SK-N-SH (cell line): ENCODE results near the gene USP9Y. TPM values are rescaled to one million over a fixed set of nuclear protein-coding genes. Genes with fewer than 3 reads are reported as not detected.

Source experiments
- CTCF ChIA-PET: fragments of 300-600, 350-600 bp; formaldehyde crosslinking; extraction: SDS; loops from one replicate; lab custom pipeline; 2021; lab: Yijun Ruan, JAX
- POLR2A ChIA-PET: fragments of 350-600 bp; sonication (Branson Sonifier 250); formaldehyde crosslinking; extraction: SDS; loops from one replicate; lab custom pipeline; 2020; ENCODE audit warnings: antibody characterized with exemption, inconsistent platforms; lab: Yijun Ruan, JAX
- DNase-seq: peaks from one replicate; pipeline ENCODE4 v3.0.0; 2012
- H2AFZ ChIP-seq: fragments of 200-600 bp; sonication (generic); 2 replicates; pipeline ENCODE4 v1.8.1; 2016; ENCODE audit warnings: antibody characterized with exemption, mild to moderate bottlenecking, low read depth
- H3F3A ChIP-seq: fragments of 200-600 bp; sonication (generic); replicated peaks from 2 replicates; pipeline ENCODE3; 2016; ENCODE audit warnings: antibody characterized with exemption, mild to moderate bottlenecking; ENCODE audit not compliant: insufficient read depth
- H3K27ac ChIP-seq, 2 experiments: fragments of 200-500 bp in 1 of 2; fragments of 200-600 bp in 1 of 2; sonication (Bioruptor generic) in 1 of 2; sonication (generic), shearing (Covaris generic) in 1 of 2; 2 replicates each; pipeline versions ENCODE4 v1.5.1 to v1.6.1; 2014 to 2016; ENCODE audit warnings: low read depth in 2 of 2, inconsistent platforms in 1 of 2, low read length in 1 of 2, mild to moderate bottlenecking in 1 of 2, mixed read lengths in 1 of 2
- H3K27me3 ChIP-seq: fragments of 200-600 bp; sonication (generic), shearing (Covaris generic); 2 replicates; pipeline ENCODE4 v1.6.1; 2016; ENCODE audit warnings: mixed run types; ENCODE audit not compliant: insufficient read depth
- H3K36me3 ChIP-seq, 2 experiments: fragments of 200-500 bp in 1 of 2; fragments of 200-600 bp in 1 of 2; sonication (Bioruptor generic) in 1 of 2; sonication (generic) in 1 of 2; replicated peaks in 1 of 2; 2 replicates each; pipeline versions ENCODE3 to v1.5.1; 2014 to 2016; ENCODE audit warnings: low read length in 1 of 2, mild to moderate bottlenecking in 1 of 2; ENCODE audit not compliant: insufficient read depth in 2 of 2, control insufficient read depth in 1 of 2
- H3K4me1 ChIP-seq, 2 experiments: fragments of 200-500 bp in 1 of 2; fragments of 200-600 bp in 1 of 2; sonication (Bioruptor generic) in 1 of 2; sonication (generic), shearing (Covaris generic) in 1 of 2; 2 replicates each; pipeline versions ENCODE4 v1.5.1 to v1.6.1; 2014 to 2016; ENCODE audit warnings: low read depth in 1 of 2, low read length in 1 of 2, mixed run types in 1 of 2; ENCODE audit not compliant: insufficient read depth in 2 of 2, control insufficient read depth in 1 of 2
- H3K4me2 ChIP-seq: fragments of 200-600 bp; sonication (generic), shearing (Covaris generic); 2 replicates; pipeline ENCODE4 v1.6.1; 2017; ENCODE audit warnings: mixed run types
- H3K4me3 ChIP-seq, 2 experiments: fragments of 200-500 bp in 1 of 2; fragments of 200-600 bp in 1 of 2; sonication (Bioruptor generic) in 1 of 2; sonication (generic), shearing (Covaris generic) in 1 of 2; 2 replicates each; pipeline versions ENCODE4 v1.5.1 to v1.8.1; 2014 to 2016; ENCODE audit warnings: low read depth in 2 of 2, inconsistent platforms in 1 of 2, low read length in 1 of 2, mild to moderate bottlenecking in 1 of 2, mixed read lengths in 1 of 2, moderate library complexity in 1 of 2
- H3K79me2 ChIP-seq: fragments of 200-600 bp; sonication (generic); 2 replicates; pipeline ENCODE4 v1.8.1; 2017; ENCODE audit warnings: mild to moderate bottlenecking; ENCODE audit not compliant: insufficient read depth
- H3K9ac ChIP-seq: fragments of 200-600 bp; sonication (generic); 2 replicates; pipeline ENCODE4 v1.6.1; 2017; ENCODE audit warnings: mixed run types
- H3K9me2 ChIP-seq: fragments of 200-600 bp; sonication (generic); 2 replicates; pipeline ENCODE4 v1.6.1; 2017; ENCODE audit warnings: mixed run types
- H3K9me3 ChIP-seq: fragments of 200-600 bp; sonication (generic); 2 replicates; pipeline ENCODE4 v1.6.1; 2017; ENCODE audit warnings: mixed run types, mild to moderate bottlenecking, moderate library complexity
- H4K20me1 ChIP-seq: fragments of 200-600 bp; sonication (generic); 2 replicates; pipeline ENCODE4 v1.6.1; 2017; ENCODE audit warnings: mild to moderate bottlenecking, mixed run types; ENCODE audit not compliant: insufficient read depth
- MAX ChIP-seq: IDR thresholded peaks from 2 replicates; pipeline ENCODE4 v1.4.0; 2012; ENCODE audit warnings: low read depth
- MEF2A ChIP-seq: IDR thresholded peaks from 2 replicates; pipeline ENCODE4 v1.4.0; 2012; ENCODE audit warnings: low read depth, borderline replicate concordance
- REST ChIP-seq: IDR thresholded peaks from 2 replicates; pipeline ENCODE4 v1.6.1; 2012; ENCODE audit warnings: mild to moderate bottlenecking, low read depth, low read length, moderate library complexity
- RFX5 ChIP-seq: IDR thresholded peaks from 2 replicates; pipeline ENCODE4 v1.6.1; 2012; ENCODE audit warnings: mild to moderate bottlenecking, improper control_type of control experiment, low read length
- SIN3A ChIP-seq: IDR thresholded peaks from 2 replicates; pipeline ENCODE4 v1.6.1; 2012; ENCODE audit warnings: low read depth, mild to moderate bottlenecking, low read length, moderate library complexity, borderline replicate concordance
- USF1 ChIP-seq: IDR thresholded peaks from 2 replicates; pipeline ENCODE4 v1.4.0; 2012; ENCODE audit warnings: low read depth, borderline replicate concordance
- USF2 ChIP-seq: fragments of 150-350 bp; IDR thresholded peaks from 2 replicates; pipeline ENCODE4 v1.6.1; 2017; ENCODE audit warnings: antibody characterized with exemption, low read length, low read depth, borderline replicate concordance
- WGBS: methylation state at CpG from one replicate; pipeline ENCODE4 v1.1.6; 2017; ENCODE audit warnings: low lambda C conversion rate; 5-methylcytosine and 5-hydroxymethylcytosine counted together
- polyA plus RNA-seq, 3 experiments: library from polyadenylated mRNA; depleted of rRNA; stranded (reverse); fragments of >200 nt; gene quantifications; 2 replicates each; pipeline ENCODE4 v1.2.3, GENCODE V29; 2012

The USP9Y gene
- polyA plus RNA-seq, 1 of the 3 experiments (the other 2 are of a cell fraction): not detected

- Histone ChIP-seq H3K27me3 (no peaks in the 10 kb centered on the region), H3K4me1 (no peaks in the 10 kb centered on the region), H3F3A (no peaks in the 10 kb centered on the region), H3K9me3 (no peaks in the 10 kb centered on the region), H3K4me3 (no peak overlapping the region), H3K9ac (no peak overlapping the region), H3K79me2 (no peaks in the 10 kb centered on the region), H3K27ac (no peak overlapping the region), H4K20me1 (no peaks in the 10 kb centered on the region), H3K36me3 (no peaks in the 10 kb centered on the region), H3K9me2 (no peaks in the 10 kb centered on the region), H2AFZ (no peak overlapping the region), H3K4me2 (no peak overlapping the region)
- ChIA-PET CTCF (no interaction called here), POLR2A (no interaction called here)
- TF ChIP-seq USF2 (no peak), MEF2A (no peak)
- DNase-seq: no peak
- WGBS: no CpG with 5 or more reads among the region's 1 CpG
These were observed 107.0 kb downstream of the USP9Y start for GRCh38 chrY:12808046-12808445.

GRCh38 chrY:12809034-12809433 is 108.0 kb downstream of the USP9Y start:
- CTCF ChIA-PET: no interaction called here
- no peaks in the 10 kb centered on the region for H3K4me1 ChIP-seq
- H3K27ac ChIP-seq: no peak overlapping the region
- no peaks in the 10 kb centered on the region for H4K20me1 ChIP-seq
- H3K36me3 ChIP-seq: no peaks in the 10 kb centered on the region
- H3K9me2 ChIP-seq: no peaks in the 10 kb centered on the region
- DNase-seq: no peak
- POLR2A ChIA-PET: no interaction called here
- H3F3A ChIP-seq: no peaks in the 10 kb centered on the region
- no peak overlapping the region for H2AFZ ChIP-seq
- H3K4me2 ChIP-seq: no peak overlapping the region
- WGBS: no CpG with 5 or more reads among the region's 3 CpGs
- H3K79me2 ChIP-seq: no peaks in the 10 kb centered on the region
- TF ChIP-seq RFX5 (no peak), MEF2A (no peak), SIN3A (no peak), MAX (no peak), REST (no peak), USF1 (no peak)
- TF ChIP-seq, all 33 proteins: peak for 0
- Histone ChIP-seq H3K9me3 (no peaks in the 10 kb centered on the region), H3K4me3 (no peak overlapping the region), H3K27me3 (no peaks in the 10 kb centered on the region), H3K9ac (no peak overlapping the region)
